Adipocyte (in vitro differentiated cells): ENCODE measurements around the gene NPTXR.
A peak's percentile ranks its signal among the peaks of the same experiment; 100 is the strongest.

Experiments
- DNase-seq: peaks from one replicate; pipeline ENCODE4 v3.0.0-alpha.2; 2015; ENCODE audit warnings: low read depth
- H3K27me3 ChIP-seq: replicated peaks from 2 replicates; pipeline ENCODE4 v1.7.0; 2013; ENCODE audit warnings: mild to moderate bottlenecking, low read length, moderate library complexity; ENCODE audit not compliant: control insufficient read depth, insufficient read depth
- H3K36me3 ChIP-seq: 2 replicates; pipeline ENCODE4 v1.7.0; 2013; ENCODE audit warnings: low read length, mild to moderate bottlenecking, moderate library complexity; ENCODE audit not compliant: control insufficient read depth, insufficient read depth, severe bottlenecking
- H3K4me1 ChIP-seq: 2 replicates; pipeline ENCODE4 v1.7.0; 2013; ENCODE audit warnings: mild to moderate bottlenecking, low read length, moderate library complexity; ENCODE audit not compliant: control insufficient read depth, insufficient read depth
- H3K4me3 ChIP-seq: 2 replicates; pipeline ENCODE4 v1.7.0; 2013; ENCODE audit warnings: mild to moderate bottlenecking, low read length, moderate library complexity
- H3K9ac ChIP-seq: 2 replicates; pipeline ENCODE4 v1.7.0; 2013; ENCODE audit warnings: mild to moderate bottlenecking, low read length, moderate library complexity
- H3K9me3 ChIP-seq: 2 replicates; pipeline ENCODE4 v1.7.0; 2013; ENCODE audit warnings: mild to moderate bottlenecking, low read length, moderate library complexity; ENCODE audit not compliant: control insufficient read depth

The NPTXR gene

GRCh38 chr22:38843657-38844314, at the start of gene NPTXR:
Gene NPTXR (minus strand): TSS chr22:38844028.
- peak within 1 kb of the TSS; percentile 81 for H3K4me3 ChIP-seq
- H3K27me3 ChIP-seq = no peaks in the 10 kb centered on the region

DNA sequence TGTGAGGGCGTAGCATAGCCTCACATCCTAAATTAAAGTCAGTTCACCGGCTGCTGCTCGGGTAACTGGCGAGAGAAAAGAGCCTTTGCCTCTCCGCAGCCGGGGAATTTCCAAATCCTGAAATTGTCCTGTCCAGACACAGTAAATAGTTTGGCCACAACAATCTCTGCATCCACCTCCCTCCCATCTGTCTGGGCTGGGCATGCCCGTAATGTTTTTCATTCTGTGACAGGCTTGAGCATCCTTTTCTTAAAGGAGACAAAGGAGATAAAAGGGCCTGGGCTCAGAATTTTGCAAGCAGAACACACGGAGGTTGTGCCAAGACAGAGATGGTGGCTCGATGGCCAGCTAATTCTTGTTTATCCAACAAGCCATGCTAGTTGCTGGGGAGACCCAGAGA, 47.4 kb upstream of the NPTXR start:
- H3K4me3 ChIP-seq = no peak overlapping the region
- no peaks in the 10 kb centered on the region for H3K36me3 ChIP-seq
- H3K27me3 ChIP-seq = peaks cover 19% of the 10 kb centered on the region
- peak; percentile 9 for DNase-seq
- H3K4me1 ChIP-seq = peaks cover 4% of the 10 kb centered on the region
- no peaks in the 10 kb centered on the region for H3K9me3 ChIP-seq
- no peak overlapping the region for H3K9ac ChIP-seq

More at GRCh38 chr22:38843657-38844314, at the start of gene NPTXR:
- Histone ChIP-seq H3K9ac (peak within 1 kb of the TSS; percentile 81), H3K4me1 (peaks cover 14% of the 10 kb centered on the region), H3K36me3 (no peaks in the 10 kb centered on the region), H3K9me3 (no peaks in the 10 kb centered on the region)
- DNase-seq = peak; percentile 82

- Histone ChIP-seq H3K36me3 (no peaks in the 10 kb centered on the region), H3K9me3 (no peaks in the 10 kb centered on the region), H3K4me1 (peaks cover 6% of the 10 kb centered on the region), H3K4me3 (no peak overlapping the region), H3K9ac (no peak overlapping the region), H3K27me3 (peaks cover 19% of the 10 kb centered on the region)
- DNase-seq = no peak
These were observed 46.5 kb upstream of the NPTXR start for GRCh38 chr22:38890377-38890776.

GRCh38 chr22:38886333-38886732, 42.5 kb upstream of the NPTXR start:
- no peaks in the 10 kb centered on the region for H3K36me3 ChIP-seq
- no peak overlapping the region for H3K9ac ChIP-seq
- peaks cover 22% of the 10 kb centered on the region for H3K4me1 ChIP-seq
- H3K27me3 ChIP-seq = peaks cover 6% of the 10 kb centered on the region
- no peak for DNase-seq
- no peaks in the 10 kb centered on the region for H3K9me3 ChIP-seq
- no peak overlapping the region for H3K4me3 ChIP-seq

- peak; percentile 13 for DNase-seq
- peaks cover 42% of the 10 kb centered on the region for H3K4me1 ChIP-seq
These were observed 39.3 kb upstream of the NPTXR start for GRCh38 chr22:38882972-38883622.

GRCh38 chr22:38881997-38882879, 38.4 kb upstream of the NPTXR start:
- H3K36me3 ChIP-seq = no peaks in the 10 kb centered on the region
- H3K9ac ChIP-seq = peak overlapping the region; percentile 36
- H3K4me1 ChIP-seq = peaks cover 42% of the 10 kb centered on the region
- H3K9me3 ChIP-seq = peaks cover 3% of the 10 kb centered on the region
- H3K27me3 ChIP-seq = no peaks in the 10 kb centered on the region
- DNase-seq = peak; percentile 29
- H3K4me3 ChIP-seq = peak overlapping the region; percentile 69

More at GRCh38 chr22:38882972-38883622, 39.3 kb upstream of the NPTXR start:
- Histone ChIP-seq H3K36me3 (no peaks in the 10 kb centered on the region), H3K4me3 (no peak overlapping the region), H3K9ac (peak overlapping the region; percentile 10), H3K27me3 (no peaks in the 10 kb centered on the region), H3K9me3 (peaks cover under 1% of the 10 kb centered on the region)

DNA sequence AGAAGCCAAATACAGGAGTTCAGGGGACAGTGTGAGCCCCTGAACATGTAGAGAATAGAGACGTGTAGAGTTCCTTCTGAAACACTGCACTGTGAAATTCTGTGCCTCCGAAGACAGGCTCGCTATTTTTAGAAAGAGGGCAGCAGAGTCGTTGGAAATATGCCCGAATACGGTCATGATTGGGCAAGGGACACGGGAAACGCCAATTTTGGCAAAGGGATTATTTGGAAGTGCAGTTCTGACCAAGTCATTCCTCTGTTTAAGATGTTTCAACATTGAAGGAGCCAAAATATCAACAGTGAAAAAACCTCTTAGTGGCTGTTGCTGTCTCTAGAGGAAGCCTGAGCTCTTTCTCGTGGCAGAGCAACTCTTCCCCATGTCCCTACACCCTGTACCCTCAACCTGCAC, 37.6 kb upstream of the NPTXR start:
- peak overlapping the region; percentile 80 for H3K9ac ChIP-seq
- peaks cover 41% of the 10 kb centered on the region for H3K4me1 ChIP-seq
- H3K9me3 ChIP-seq = peaks cover 3% of the 10 kb centered on the region
- DNase-seq = peak; percentile 92
- no peaks in the 10 kb centered on the region for H3K36me3 ChIP-seq
- H3K27me3 ChIP-seq = no peaks in the 10 kb centered on the region
- H3K4me3 ChIP-seq = peak overlapping the region; percentile 69

GRCh38 chr22:38879961-38880360, 36.1 kb upstream of the NPTXR start:
- no peak overlapping the region for H3K4me3 ChIP-seq
- H3K36me3 ChIP-seq = no peaks in the 10 kb centered on the region
- no peak for DNase-seq
- peaks cover 2% of the 10 kb centered on the region for H3K27me3 ChIP-seq
- peaks cover 3% of the 10 kb centered on the region for H3K9me3 ChIP-seq
- H3K4me1 ChIP-seq = peaks cover 37% of the 10 kb centered on the region
- H3K9ac ChIP-seq = no peak overlapping the region

GRCh38 chr22:38879108-38879729, 35.4 kb upstream of the NPTXR start:
- Histone ChIP-seq H3K4me3 (no peak overlapping the region), H3K27me3 (peaks cover 6% of the 10 kb centered on the region), H3K36me3 (no peaks in the 10 kb centered on the region), H3K9me3 (peaks cover 3% of the 10 kb centered on the region), H3K9ac (no peak overlapping the region), H3K4me1 (peaks cover 37% of the 10 kb centered on the region)
- DNase-seq = peak; percentile 46

- no peak for DNase-seq
- peaks cover 3% of the 10 kb centered on the region for H3K9me3 ChIP-seq
- H3K9ac ChIP-seq = no peak overlapping the region
- H3K4me1 ChIP-seq = peaks cover 40% of the 10 kb centered on the region
- no peak overlapping the region for H3K4me3 ChIP-seq
- no peaks in the 10 kb centered on the region for H3K36me3 ChIP-seq
- peaks cover 6% of the 10 kb centered on the region for H3K27me3 ChIP-seq
These were observed 34.2 kb upstream of the NPTXR start for GRCh38 chr22:38878001-38878400.
